GM20000 (cell line): Measurements from ENCODE around the gene WNT3.
A peak's percentile ranks its signal among the peaks of the same experiment; 100 is the strongest.
"Not testable (repeated sequence)": the region's sequence is repeated elsewhere in the genome, so short reads cannot be mapped to it uniquely, and the experiment has no call there.

Experiments used
- DNase-seq: peaks from one replicate; pipeline ENCODE4 v3.0.0; 2012; ENCODE audit warnings: low spot score
- CTCF ChIP-seq: IDR thresholded peaks from 2 replicates; pipeline ENCODE4 v1.5.1; 2012; ENCODE audit warnings: mild to moderate bottlenecking, control low read depth; ENCODE audit errors: extremely low read depth, missing control alignments

WNT3 gene

GRCh38 chr17:46847204-46848191 lies 29.0 kb upstream of the WNT3 start:
- no peak for TF ChIP-seq CTCF
- no peak for DNase-seq

GRCh38 chr17:46842835-46843234 lies 24.3 kb upstream of the WNT3 start:
- TF ChIP-seq CTCF: no peak
- no peak for DNase-seq

- no peak for DNase-seq
These were observed 23.3 kb upstream of the WNT3 start for GRCh38 chr17:46841561-46842379.

GRCh38 chr17:46840596-46840995 lies 22.1 kb upstream of the WNT3 start:
- not testable (repeated sequence) for DNase-seq

More at GRCh38 chr17:46841561-46842379, 23.3 kb upstream of the WNT3 start:
- peak; percentile 34 for TF ChIP-seq CTCF

- DNase-seq: no peak
- no peak for TF ChIP-seq CTCF
These were observed 20.7 kb upstream of the WNT3 start for GRCh38 chr17:46839211-46839610.

GRCh38 chr17:46837521-46837920 lies 19.0 kb upstream of the WNT3 start:
- no peak for TF ChIP-seq CTCF
- DNase-seq: no peak

GRCh38 chr17:46836500-46836899 lies 18.0 kb upstream of the WNT3 start:
- no peak for DNase-seq
- no peak for TF ChIP-seq CTCF
